Subcutaneous preadipocyte (primary cell): ENCODE data around the gene NDUFAF3. TPM values are rescaled to one million over a fixed set of nuclear protein-coding genes. Genes with fewer than 3 reads are reported as not detected.

Experiments used
- small RNA-seq: library from RNA; depleted of rRNA; stranded (forward); fragments of <200 nt; gene quantifications from one replicate; pipeline ENCODE3, GENCODE V24; 2012
- total RNA-seq: library from RNA; depleted of rRNA; stranded (reverse); fragments of >200 nt; gene quantifications from 2 replicates; pipeline ENCODE4 v1.2.3, GENCODE V29; 2012

NDUFAF3 gene, protein sequence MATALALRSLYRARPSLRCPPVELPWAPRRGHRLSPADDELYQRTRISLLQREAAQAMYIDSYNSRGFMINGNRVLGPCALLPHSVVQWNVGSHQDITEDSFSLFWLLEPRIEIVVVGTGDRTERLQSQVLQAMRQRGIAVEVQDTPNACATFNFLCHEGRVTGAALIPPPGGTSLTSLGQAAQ
- 42.8 and 47.8 TPM in 2 replicates for total RNA-seq

DNA sequence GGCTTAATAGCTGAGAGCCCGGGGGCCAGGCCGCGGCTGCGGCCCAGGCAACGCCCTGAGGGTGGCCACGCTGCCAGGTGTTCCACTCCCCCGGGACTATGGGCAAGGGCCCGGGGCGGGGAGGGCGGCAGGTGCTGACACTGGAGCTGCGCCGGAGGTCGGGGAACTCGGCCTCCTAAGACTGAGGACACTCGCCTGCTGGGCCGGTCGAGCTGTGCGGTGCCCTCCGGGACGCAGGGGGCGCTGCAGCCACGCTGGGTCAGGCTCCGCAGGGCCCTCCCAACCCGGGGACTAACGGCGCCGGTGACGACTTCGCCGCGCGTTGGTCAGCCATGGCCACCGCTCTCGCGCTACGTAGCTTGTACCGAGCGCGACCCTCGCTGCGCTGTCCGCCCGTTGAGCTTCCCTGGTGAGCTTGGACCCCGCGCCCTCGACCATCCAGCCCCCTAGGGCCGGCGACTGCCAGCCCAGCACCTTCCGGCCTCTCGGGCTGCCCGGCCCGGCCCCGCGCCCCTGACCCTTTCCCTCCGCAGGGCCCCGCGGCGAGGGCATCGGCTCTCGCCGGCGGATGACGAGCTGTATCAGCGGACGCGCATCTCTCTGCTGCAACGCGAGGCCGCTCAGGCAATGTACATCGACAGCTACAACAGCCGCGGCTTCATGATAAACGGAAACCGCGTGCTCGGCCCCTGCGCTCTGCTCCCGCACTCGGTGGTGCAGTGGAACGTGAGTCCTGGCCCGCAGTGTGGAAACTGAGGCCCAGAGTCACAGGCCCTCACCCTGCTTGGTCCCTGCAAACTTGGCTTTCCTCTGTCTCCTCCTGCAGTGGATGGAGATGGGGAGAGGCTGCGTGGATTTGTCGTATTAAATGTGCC is at the start of gene NDUFAF3:
NDUFAF3 (plus strand) TSS at position 309 of the 875 bp plus-strand sequence; CDS start at position 333, 24 bp downstream.

DNA sequence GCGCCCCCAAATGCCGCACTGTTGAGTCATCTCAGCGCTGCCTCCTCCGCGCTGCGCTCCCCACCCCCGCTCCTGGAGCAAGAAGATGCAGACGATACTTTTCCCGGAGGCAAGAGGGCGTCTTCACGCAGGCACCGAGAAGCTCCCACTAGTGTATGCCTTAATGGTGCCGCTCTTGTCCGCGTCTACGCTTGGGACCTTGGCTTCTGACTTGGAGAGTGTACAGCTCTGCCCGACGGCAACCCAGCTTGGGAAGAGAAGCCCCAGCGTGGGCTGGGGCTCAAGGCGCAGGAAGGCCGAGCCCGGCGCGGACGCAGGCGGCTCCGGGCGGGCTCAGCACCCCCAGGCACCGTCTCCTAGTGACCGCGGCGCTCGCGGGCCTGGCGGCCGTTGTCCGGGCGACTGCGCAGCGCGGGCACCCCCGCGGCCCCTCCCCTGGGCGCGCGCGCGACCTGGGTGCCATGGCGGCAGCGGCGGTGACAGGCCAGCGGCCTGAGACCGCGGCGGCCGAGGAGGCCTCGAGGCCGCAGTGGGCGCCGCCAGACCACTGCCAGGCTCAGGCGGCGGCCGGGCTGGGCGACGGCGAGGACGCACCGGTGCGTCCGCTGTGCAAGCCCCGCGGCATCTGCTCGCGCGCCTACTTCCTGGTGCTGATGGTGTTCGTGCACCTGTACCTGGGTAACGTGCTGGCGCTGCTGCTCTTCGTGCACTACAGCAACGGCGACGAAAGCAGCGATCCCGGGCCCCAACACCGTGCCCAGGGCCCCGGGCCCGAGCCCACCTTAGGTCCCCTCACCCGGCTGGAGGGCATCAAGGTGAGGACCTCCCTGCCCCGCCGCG is 31.9 kb upstream of the NDUFAF3 start, which contains the start of gene P4HTM:
P4HTM (plus strand) TSS at position 446 of the 840 bp plus-strand sequence; CDS start at position 462, 16 bp downstream.

DNA sequence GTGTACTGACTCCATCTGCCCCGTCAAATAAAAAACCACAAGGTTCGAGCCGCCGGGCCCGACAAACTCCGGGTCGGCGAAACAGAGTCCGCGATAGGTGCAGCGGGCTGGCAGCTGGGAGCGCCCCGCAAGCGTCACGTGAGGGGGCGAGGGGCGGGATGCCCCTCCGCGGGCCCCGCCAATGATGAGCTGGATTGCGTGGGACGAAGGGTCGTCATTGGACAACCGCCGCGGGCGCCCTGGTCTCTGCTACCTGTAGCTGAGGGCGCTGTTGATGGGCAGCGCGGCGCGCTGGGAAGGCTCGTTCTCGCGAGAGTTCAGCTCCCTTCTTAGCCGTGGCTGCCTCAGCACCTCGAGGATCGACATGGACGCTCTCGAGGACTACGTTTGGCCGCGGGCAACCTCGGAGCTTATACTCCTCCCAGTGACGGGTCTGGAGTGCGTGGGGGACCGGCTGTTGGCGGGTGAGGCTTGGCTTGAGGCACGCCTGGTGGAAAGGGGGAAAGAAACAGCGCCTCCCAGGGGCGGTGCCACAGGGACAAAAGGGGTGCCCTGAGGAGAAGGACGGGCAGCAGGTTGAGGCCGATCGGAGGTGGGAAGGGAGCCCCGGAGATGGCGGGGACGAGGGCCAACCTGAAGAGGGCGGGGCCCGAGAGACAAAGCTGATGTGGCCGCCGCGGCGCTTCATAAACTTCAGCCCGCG is 14.7 kb upstream of the NDUFAF3 start, which contains the start of gene WDR6:
WDR6 (plus strand) TSS at position 324 of the 703 bp plus-strand sequence; CDS start at position 365, 41 bp downstream.

DNA sequence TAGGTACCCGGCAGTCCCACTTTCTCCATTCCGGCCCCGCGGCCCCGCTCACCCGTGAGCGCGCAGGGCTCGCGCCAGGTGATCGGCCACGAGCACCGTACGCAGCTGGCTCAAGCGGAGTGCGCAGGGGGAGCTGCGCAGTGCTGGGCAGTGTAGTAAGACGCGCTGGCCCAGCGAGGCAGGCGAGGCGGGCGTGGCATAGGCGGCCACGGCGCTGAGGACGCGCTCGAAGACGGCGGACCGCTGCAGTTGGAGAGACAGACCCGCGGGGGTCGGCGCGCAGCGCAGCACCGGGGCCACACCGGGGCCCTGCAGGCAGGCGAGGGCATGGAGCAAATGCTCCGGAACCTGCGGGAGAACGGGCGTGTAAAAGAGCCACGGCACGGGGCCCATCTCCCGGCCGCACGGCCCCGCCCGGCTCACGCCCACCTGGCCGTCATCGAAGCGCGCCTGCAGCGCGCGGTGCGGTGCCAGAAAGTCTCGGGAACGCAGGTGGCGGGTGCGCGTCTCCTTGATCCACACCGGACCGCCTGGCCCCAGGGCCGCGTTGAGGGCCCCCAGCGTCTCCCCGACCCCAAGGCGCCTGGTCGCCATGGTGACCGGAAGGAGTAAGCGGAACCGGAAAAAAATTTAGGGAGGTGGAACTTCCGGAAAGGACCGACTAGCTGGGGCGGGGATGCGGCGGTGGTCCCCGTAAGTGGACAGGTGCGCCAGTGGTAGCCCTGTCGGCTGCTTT is 3.8 kb upstream of the NDUFAF3 start, which contains the start of gene DALRD3:
DALRD3 (minus strand) TSS at position 610 of the 736 bp plus-strand sequence; CDS start at position 594, 16 bp downstream.

DNA sequence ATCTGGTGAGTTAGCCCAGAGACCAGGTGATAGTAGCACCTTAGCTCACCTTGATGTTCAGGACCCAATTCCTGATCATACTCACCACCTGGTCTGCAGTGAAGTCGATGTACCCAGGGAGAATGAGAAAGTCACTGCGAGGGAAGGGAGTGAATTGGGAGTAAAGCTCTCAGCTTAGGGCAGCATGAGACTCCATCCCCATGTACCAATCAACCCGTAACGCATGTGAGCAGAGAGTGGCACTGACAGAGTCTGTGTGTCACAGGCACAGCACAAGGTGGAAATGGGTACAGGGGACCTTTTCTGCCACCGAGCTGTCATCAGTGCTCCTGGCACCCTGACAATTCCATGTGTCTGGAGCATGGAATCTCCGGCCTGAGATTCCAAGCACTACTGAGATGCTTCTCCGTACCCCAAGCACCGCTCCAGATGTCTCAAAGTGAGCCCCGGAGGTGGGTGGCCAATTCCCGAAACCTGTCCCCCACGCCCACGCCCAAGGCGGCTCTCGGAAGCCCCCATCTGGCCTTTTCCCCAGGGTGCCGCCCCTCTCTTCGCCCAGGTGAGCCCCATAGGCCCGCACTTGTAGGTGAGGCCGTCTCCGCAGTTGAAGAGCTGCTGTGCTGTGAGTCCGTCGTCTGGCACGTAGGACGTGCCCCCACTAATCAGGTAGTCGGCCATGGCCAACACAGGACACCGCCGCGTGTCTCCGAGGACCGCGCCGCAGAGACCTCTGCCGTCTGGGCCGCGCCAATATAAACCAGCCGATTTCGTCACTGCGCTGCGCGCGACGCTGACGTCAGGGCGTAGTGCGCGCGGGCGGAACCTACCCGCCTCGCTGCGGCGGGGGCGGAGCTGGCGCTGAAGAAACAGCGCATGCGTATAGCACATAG is 7.0 kb downstream of the NDUFAF3 start, which contains the start of gene IMPDH2:
IMPDH2 (minus strand) TSS at position 726 of the 890 bp plus-strand sequence; CDS start at position 678, 48 bp downstream.

Small RNA genes within 50 kb of the gene (small RNA-seq; reads per million reads assigned to genes)
- 18,047 reads per million, percentile 100 among the genes with 10 or more reads in this experiment for gene MIR191
- 653 reads per million, percentile 99 among the genes with 10 or more reads in this experiment for gene MIR425

Other genes with a start within 250 kb of the NDUFAF3 start
- gene PRKAR2A, start 174.2 kb upstream of the NDUFAF3 start, total RNA-seq = 35.6 and 57.3 TPM in 2 replicates
- gene SLC25A20, start 123.2 kb upstream of the NDUFAF3 start, total RNA-seq = 9.9 and 12.9 TPM in 2 replicates
- 51.1 and 68.0 TPM in 2 replicates for gene ARIH2, start 103.3 kb upstream of the NDUFAF3 start, total RNA-seq
- gene P4HTM, start 31.9 kb upstream of the NDUFAF3 start, total RNA-seq = 20.5 and 29.4 TPM in 2 replicates
- 58.4 and 62.4 TPM in 2 replicates for gene WDR6, start 14.7 kb upstream of the NDUFAF3 start, total RNA-seq
- gene DALRD3, start 3.5 kb upstream of the NDUFAF3 start, total RNA-seq = 46.9 and 59.9 TPM in 2 replicates
- 479 and 516 TPM in 2 replicates for gene IMPDH2, start 7.3 kb downstream of the NDUFAF3 start, total RNA-seq
- 109 and 145 TPM in 2 replicates for gene QRICH1, start 72.0 kb downstream of the NDUFAF3 start, total RNA-seq
- gene QARS1, start 82.6 kb downstream of the NDUFAF3 start, total RNA-seq = 239 and 293 TPM in 2 replicates
- gene USP19, start 98.7 kb downstream of the NDUFAF3 start, total RNA-seq = 32.0 and 41.1 TPM in 2 replicates
- 193 and 231 TPM in 2 replicates for gene LAMB2, start 110.9 kb downstream of the NDUFAF3 start, total RNA-seq
- gene CCDC71, start 144.2 kb downstream of the NDUFAF3 start, total RNA-seq = 23.1 and 24.6 TPM in 2 replicates
- 7.6 and 12.5 TPM in 2 replicates for gene KLHDC8B, start 149.5 kb downstream of the NDUFAF3 start, total RNA-seq